Skeletal muscle satellite cell (primary cell): ENCODE data around the gene CYGB.

Experiments
- H3K27me3 ChIP-seq: 2 replicates; pipeline ENCODE4 v1.7.0; 2013; ENCODE audit warnings: low read length; ENCODE audit not compliant: control insufficient read depth, insufficient read depth
- H3K36me3 ChIP-seq: 2 replicates; pipeline ENCODE4 v1.7.0; 2013; ENCODE audit warnings: mild to moderate bottlenecking, control low read depth, low read length; ENCODE audit not compliant: insufficient read depth
- H3K4me1 ChIP-seq: 2 replicates; pipeline ENCODE4 v1.7.0; 2013; ENCODE audit warnings: low read length; ENCODE audit not compliant: control insufficient read depth, insufficient read depth
- H3K4me2 ChIP-seq: 2 replicates; pipeline ENCODE4 v1.7.0; 2013; ENCODE audit warnings: mild to moderate bottlenecking, low read length
- H3K4me3 ChIP-seq: 2 replicates; pipeline ENCODE4 v1.7.0; 2013; ENCODE audit warnings: low read length
- H3K9ac ChIP-seq: 2 replicates; pipeline ENCODE4 v1.7.0; 2013; ENCODE audit warnings: mild to moderate bottlenecking, low read depth, low read length, moderate library complexity
- H3K9me3 ChIP-seq: replicated peaks from 2 replicates; pipeline ENCODE4 v1.7.0; 2013; ENCODE audit warnings: mild to moderate bottlenecking, control low read depth, low read length

The CYGB gene

DNA sequence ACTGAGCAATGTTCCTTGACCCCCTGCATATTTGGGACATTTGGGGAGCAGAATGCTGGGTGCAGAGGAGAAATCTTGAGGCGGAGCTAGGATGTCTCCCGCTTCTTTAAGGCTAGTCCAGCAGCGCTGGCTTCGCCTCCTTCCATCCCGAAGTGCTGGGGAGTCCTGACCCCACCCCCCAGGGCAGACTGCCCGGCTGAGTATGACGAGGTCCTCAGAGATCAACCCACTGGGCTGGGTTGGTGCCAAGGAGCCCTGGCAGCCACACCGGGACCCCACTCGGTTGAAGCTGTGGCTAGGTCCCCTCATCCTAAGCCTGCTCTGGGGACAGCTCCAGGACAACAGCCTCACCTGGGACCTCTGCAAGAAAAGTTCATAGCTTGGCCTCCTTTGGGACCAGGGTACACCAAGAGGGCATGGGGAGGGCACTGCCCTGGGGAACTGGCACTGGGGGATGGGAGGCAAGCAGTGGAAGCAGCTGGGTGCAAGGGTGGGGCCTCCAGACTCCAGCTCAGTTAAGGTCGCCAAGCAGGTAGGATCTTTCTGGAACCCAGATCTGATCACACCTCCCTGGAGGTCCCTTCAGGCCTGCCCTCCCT is 47.3 kb downstream of the CYGB start:
- Histone ChIP-seq H3K4me1 (peaks cover 24% of the 10 kb centered on the region), H3K9ac (no peak overlapping the region)

DNA sequence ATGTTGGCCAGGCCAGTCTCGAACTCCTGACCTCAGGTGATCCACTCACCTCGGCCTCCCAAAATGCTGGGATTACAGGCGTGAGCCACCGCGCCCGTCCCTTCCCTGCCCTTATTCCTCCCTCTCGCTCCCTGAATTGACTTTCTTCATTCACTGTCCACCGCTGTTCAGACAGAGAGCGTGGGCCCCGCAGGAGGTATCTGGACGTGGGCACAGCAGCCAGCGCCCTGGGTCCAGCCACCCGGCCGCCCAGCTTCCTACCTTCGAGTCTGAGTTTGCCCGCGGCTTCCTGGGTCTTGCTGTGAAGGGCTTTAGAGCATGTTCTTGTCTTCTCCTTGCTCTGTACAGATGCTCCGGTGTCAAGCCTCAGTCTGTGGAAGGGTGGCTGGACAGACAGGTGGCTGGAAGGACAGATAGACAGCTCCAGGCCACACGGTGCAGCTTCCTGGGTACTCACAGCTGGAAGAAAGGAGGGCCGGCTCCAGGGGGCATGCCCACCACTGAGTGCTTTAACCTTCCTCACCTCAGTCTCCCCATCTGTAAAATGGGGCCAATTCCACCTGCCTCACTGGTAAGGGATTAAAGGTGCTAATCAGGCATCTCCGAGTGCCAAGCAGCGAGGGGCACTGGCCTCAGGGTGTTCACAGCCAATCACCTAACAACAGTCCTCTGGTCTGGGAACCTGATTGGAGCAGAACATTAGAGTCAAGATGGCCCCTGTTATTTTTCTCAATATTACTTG is 49.9 kb downstream of the CYGB start:
- Histone ChIP-seq H3K4me2 (no peak overlapping the region), H3K36me3 (no peaks in the 10 kb centered on the region), H3K9me3 (no peaks in the 10 kb centered on the region), H3K4me3 (no peak overlapping the region), H3K9ac (no peak overlapping the region), H3K4me1 (peaks cover 12% of the 10 kb centered on the region), H3K27me3 (no peaks in the 10 kb centered on the region)

More for the DNA sequence above, 47.3 kb downstream of the CYGB start:
- Histone ChIP-seq H3K36me3 (no peaks in the 10 kb centered on the region), H3K4me3 (no peak overlapping the region), H3K27me3 (no peaks in the 10 kb centered on the region), H3K4me2 (no peak overlapping the region), H3K9me3 (no peaks in the 10 kb centered on the region)

DNA sequence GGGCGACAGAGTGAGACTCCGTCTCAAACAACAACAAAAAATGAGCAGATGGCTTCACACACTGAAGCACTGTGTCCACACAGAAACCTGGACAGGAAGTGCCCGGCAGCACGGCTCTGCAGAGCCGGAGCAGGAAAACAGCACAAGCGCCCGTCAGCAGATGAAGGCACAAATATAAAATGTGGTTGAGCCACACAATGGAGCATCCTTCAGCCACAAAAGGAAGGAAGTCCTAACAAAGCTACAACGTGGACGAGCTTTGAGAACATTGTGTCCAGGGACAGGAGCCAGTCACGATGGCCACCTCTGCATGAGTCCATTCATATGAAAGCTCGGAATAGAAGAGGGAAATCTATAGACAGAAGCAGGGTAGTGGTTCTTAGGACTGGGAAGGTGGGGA is 51.9 kb downstream of the CYGB start:
- no peaks in the 10 kb centered on the region for H3K9me3 ChIP-seq
- no peaks in the 10 kb centered on the region for H3K36me3 ChIP-seq
- H3K9ac ChIP-seq = no peak overlapping the region
- H3K27me3 ChIP-seq = no peaks in the 10 kb centered on the region
- no peak overlapping the region for H3K4me2 ChIP-seq
- H3K4me1 ChIP-seq = peaks cover 6% of the 10 kb centered on the region
- H3K4me3 ChIP-seq = no peak overlapping the region

- Histone ChIP-seq H3K36me3 (no peaks in the 10 kb centered on the region), H3K9me3 (no peaks in the 10 kb centered on the region), H3K4me2 (no peak overlapping the region), H3K4me1 (peaks cover 6% of the 10 kb centered on the region), H3K4me3 (no peak overlapping the region), H3K27me3 (no peaks in the 10 kb centered on the region), H3K9ac (no peak overlapping the region)
Measured at GRCh38 chr17:76484228-76484725, 53.2 kb downstream of the CYGB start.

DNA sequence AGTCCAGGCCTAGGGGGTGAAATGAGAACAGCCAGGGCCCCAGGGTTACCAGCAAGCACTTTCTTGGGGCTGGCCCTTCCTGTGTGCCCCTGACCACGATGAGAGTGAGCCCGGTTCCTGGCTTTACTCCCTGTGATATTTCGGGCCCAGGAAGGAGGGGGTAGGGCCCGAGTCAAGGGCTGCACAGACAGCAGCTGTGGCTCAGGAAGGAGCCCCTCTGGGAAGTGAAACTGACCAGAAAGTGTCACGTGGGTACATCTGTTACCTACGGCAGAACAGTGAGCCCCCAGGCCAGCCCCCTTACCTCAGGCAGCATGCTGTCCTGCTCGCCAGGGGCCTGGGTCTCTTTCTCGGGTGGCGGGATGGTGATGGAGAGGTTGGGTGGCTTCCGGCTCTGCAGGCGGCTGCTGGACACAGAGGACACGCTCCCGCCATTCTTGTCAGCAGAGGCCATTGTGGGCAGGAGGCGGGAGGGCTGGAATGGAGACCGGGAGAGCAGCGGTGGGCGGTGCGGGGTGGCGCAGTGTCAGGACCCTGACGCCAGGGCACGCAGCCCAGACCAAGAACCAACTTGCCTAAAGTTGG is 56.3 kb downstream of the CYGB start:
- H3K27me3 ChIP-seq = no peaks in the 10 kb centered on the region
- H3K36me3 ChIP-seq = no peaks in the 10 kb centered on the region
- no peak overlapping the region for H3K4me2 ChIP-seq
- no peaks in the 10 kb centered on the region for H3K9me3 ChIP-seq
- H3K4me3 ChIP-seq = no peak overlapping the region
- peaks cover 6% of the 10 kb centered on the region for H3K4me1 ChIP-seq
- H3K9ac ChIP-seq = no peak overlapping the region

GRCh38 chr17:76480632-76481031 is 56.9 kb downstream of the CYGB start:
- no peaks in the 10 kb centered on the region for H3K36me3 ChIP-seq
- H3K9me3 ChIP-seq = no peaks in the 10 kb centered on the region
- H3K4me2 ChIP-seq = no peak overlapping the region
- H3K4me3 ChIP-seq = no peak overlapping the region
- H3K27me3 ChIP-seq = no peaks in the 10 kb centered on the region
- peaks cover 4% of the 10 kb centered on the region for H3K4me1 ChIP-seq
- no peak overlapping the region for H3K9ac ChIP-seq

DNA sequence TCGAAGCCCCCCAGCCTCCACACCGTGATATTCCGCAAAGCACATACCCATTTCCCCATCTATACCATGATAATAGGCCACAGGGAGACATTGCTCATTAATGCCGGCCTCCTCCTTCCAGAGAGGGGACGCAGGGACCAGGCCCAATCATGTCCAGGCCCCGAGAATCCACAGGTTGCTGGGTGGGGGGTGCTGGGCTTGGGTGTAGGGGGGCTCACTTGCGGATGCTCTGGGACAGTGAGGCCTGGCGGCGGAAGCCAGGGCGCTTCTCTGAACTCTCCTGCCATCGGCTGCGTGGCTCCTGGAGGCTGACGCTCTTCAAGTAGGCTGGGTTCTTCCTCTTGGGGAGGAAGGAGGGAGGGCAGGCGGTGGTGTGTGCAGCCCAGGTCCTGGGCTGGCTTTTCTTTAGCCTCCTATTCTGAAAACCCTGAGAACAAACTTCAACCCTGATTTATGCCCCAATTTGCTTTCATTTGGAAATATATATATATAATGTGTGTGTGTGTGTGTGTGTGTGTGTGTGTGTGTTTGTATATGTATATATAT is 57.9 kb downstream of the CYGB start:
- Histone ChIP-seq H3K4me3 (no peak overlapping the region), H3K4me1 (peaks cover 3% of the 10 kb centered on the region), H3K9ac (no peak overlapping the region), H3K9me3 (no peaks in the 10 kb centered on the region), H3K27me3 (no peaks in the 10 kb centered on the region), H3K36me3 (no peaks in the 10 kb centered on the region), H3K4me2 (no peak overlapping the region)

DNA sequence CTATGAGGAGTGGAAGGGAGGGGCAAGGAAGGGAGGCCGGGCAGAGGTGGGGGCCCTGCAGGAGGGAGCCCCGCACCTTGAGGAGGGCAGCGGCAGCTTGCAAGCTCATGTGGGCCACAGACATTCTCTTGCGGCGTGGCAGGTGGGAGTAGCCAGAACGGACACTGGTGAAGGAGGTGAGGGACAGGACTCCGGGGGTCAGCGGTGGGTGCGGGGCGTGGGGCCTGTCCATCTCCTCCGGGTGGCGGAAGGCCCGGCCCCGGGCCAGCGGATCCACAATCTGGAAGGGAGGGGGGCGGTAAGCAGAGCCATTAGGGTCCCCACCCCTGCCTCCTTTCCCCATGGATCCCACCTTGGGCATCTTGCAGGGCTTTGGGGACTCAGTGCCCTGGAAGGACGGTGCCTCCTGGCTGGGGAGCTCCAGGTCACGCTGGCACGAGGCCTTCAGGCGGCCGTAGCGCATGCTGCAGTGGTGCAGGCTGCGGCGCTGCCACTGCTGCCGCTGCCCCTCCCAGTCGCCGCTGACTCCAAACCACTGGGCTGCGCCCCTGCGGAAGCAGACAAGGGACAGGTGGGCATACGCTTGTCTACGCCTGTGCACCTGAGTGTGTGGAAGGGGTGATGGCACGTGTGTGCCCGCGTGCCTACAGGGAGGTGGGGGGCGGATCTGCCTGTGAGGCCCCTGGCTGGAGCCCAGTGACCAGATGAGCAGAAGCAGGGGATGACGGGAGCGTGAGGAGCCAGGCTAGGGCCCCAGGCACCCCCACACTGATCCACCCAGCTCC is 58.6 kb downstream of the CYGB start:
- Histone ChIP-seq H3K4me1 (no peaks in the 10 kb centered on the region), H3K4me3 (no peak overlapping the region), H3K36me3 (no peaks in the 10 kb centered on the region), H3K9me3 (no peaks in the 10 kb centered on the region), H3K9ac (no peak overlapping the region), H3K4me2 (no peak overlapping the region), H3K27me3 (no peaks in the 10 kb centered on the region)

DNA sequence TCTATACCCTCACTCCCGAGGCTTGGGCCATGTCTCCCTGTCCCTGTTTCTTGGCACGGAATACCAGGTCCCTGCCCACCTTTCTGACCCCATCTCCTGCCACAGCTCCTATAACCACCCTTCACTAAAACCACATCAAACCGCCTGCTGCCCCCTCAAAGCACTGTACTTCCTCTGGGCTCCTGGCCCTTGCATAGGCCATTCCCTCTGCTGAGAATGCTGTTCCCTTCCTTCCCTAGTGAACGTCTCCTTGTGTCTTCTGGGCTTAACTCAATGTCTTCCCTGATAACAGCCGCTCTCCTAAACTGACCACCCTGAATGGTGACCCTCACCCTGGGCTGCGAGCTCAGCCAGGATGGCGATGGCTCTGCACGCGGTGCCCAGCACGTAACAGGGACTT is 59.4 kb downstream of the CYGB start:
- H3K27me3 ChIP-seq = no peaks in the 10 kb centered on the region
- H3K4me3 ChIP-seq = no peak overlapping the region
- H3K36me3 ChIP-seq = peaks cover 3% of the 10 kb centered on the region
- no peak overlapping the region for H3K4me2 ChIP-seq
- H3K4me1 ChIP-seq = no peaks in the 10 kb centered on the region
- H3K9ac ChIP-seq = no peak overlapping the region
- H3K9me3 ChIP-seq = no peaks in the 10 kb centered on the region

- peaks cover 3% of the 10 kb centered on the region for H3K36me3 ChIP-seq
- no peak overlapping the region for H3K4me3 ChIP-seq
- no peak overlapping the region for H3K9ac ChIP-seq
Measured at GRCh38 chr17:76477576-76477975, 59.9 kb downstream of the CYGB start.

More at GRCh38 chr17:76477576-76477975, 59.9 kb downstream of the CYGB start:
- H3K4me2 ChIP-seq = no peak overlapping the region
- H3K4me1 ChIP-seq = no peaks in the 10 kb centered on the region
- H3K9me3 ChIP-seq = no peaks in the 10 kb centered on the region
- no peaks in the 10 kb centered on the region for H3K27me3 ChIP-seq
